ENCODE data around the gene UCK1.

The UCK1 gene

GRCh38 chr9:131478421-131478868, 52.6 kb downstream of the UCK1 start:
- FAIRE-seq, result peak; percentile 44

GRCh38 chr9:131477816-131478419, 53.1 kb downstream of the UCK1 start:
- no peak for DNase-seq (ENCODE audit: insufficient read length, low spot score)
- no peak for FAIRE-seq

More at GRCh38 chr9:131478421-131478868, 52.6 kb downstream of the UCK1 start:
- DNase-seq (ENCODE audit: insufficient read length, low spot score), result peak; percentile 44

GRCh38 chr9:131477367-131477766, 53.7 kb downstream of the UCK1 start:
- no peak for FAIRE-seq
- no peak for DNase-seq (ENCODE audit: insufficient read length, low spot score)

- no peak for FAIRE-seq
- DNase-seq (ENCODE audit: insufficient read length, low spot score), result no peak
These were observed 54.2 kb downstream of the UCK1 start for GRCh38 chr9:131476777-131477345.

GRCh38 chr9:131475956-131476776, 54.9 kb downstream of the UCK1 start:
- FAIRE-seq (no peak), DNase-seq (ENCODE audit: insufficient read length, low spot score) (no peak)

GRCh38 chr9:131475111-131475955, 55.7 kb downstream of the UCK1 start:
- DNase-seq (ENCODE audit: insufficient read length, low spot score), result no peak
- no peak for FAIRE-seq

GRCh38 chr9:131474711-131475110, 56.4 kb downstream of the UCK1 start:
- DNase-seq (ENCODE audit: insufficient read length, low spot score) (no peak), FAIRE-seq (no peak)

- DNase-seq (ENCODE audit: insufficient read length, low spot score), result no peak
- FAIRE-seq, result no peak
These were observed 57.2 kb downstream of the UCK1 start for GRCh38 chr9:131473891-131474290.
